Amniotic stem cell (primary cell): ENCODE data around the gene RAB35.
A peak's percentile ranks its signal among the peaks of the same experiment; 100 is the strongest.

Experiments used
- DNase-seq: peaks from one replicate; lab custom pipeline; 2025; lab: John Stamatoyannopoulos, UW

The RAB35 gene

GRCh38 chr12:120086801-120087621 lies 29.5 kb downstream of the RAB35 start:
- DNase-seq: peak; percentile 97

- DNase-seq: no peak
Observed at GRCh38 chr12:120085920-120086645, 30.5 kb downstream of the RAB35 start.

GRCh38 chr12:120081641-120082040 lies 34.9 kb downstream of the RAB35 start:
- no peak for DNase-seq

GRCh38 chr12:120079411-120080400 lies 36.8 kb downstream of the RAB35 start:
- no peak for DNase-seq

- no peak for DNase-seq
Observed at GRCh38 chr12:120078868-120079267, 37.7 kb downstream of the RAB35 start.

GRCh38 chr12:120077260-120077659 lies 39.3 kb downstream of the RAB35 start:
- no peak for DNase-seq

GRCh38 chr12:120076651-120077050 lies 39.9 kb downstream of the RAB35 start:
- no peak for DNase-seq

GRCh38 chr12:120075034-120075616 lies 41.4 kb downstream of the RAB35 start:
- DNase-seq: no peak

- no peak for DNase-seq
Observed at GRCh38 chr12:120072472-120073249, 43.9 kb downstream of the RAB35 start.

GRCh38 chr12:120071493-120072020 lies 45.0 kb downstream of the RAB35 start:
- DNase-seq: no peak

GRCh38 chr12:120069278-120069677 lies 47.3 kb downstream of the RAB35 start:
- DNase-seq: no peak

- no peak for DNase-seq
Observed at GRCh38 chr12:120067901-120068300, 48.7 kb downstream of the RAB35 start.

- DNase-seq: no peak
Observed at GRCh38 chr12:120067084-120067869, 49.3 kb downstream of the RAB35 start.

- DNase-seq: no peak
Observed at GRCh38 chr12:120066341-120066740, 50.2 kb downstream of the RAB35 start.

- DNase-seq: no peak
Observed at GRCh38 chr12:120065472-120065871, 51.1 kb downstream of the RAB35 start.

- no peak for DNase-seq
Observed at GRCh38 chr12:120064054-120064940, 52.3 kb downstream of the RAB35 start.

GRCh38 chr12:120062976-120063579 lies 53.5 kb downstream of the RAB35 start:
- no peak for DNase-seq

- no peak for DNase-seq
Observed at GRCh38 chr12:120061575-120062214, 54.9 kb downstream of the RAB35 start.
